Heart left ventricle (tissue), 13 donors: Measurements from ENCODE around the gene BICD1.

Experiments
- CTCF ChIP-seq, 12 donors: fragments of 200-600 bp; sonication (generic) in 4 of 12; IDR thresholded peaks; one replicate each; pipeline versions ENCODE4 v1.5.0 to v1.8.0; 2018 to 2022; ENCODE audit warnings: antibody characterized with exemption in 12 of 12, mild to moderate bottlenecking in 5 of 12
- POLR2A ChIP-seq, 2 donors: fragments of 450-650 bp; IDR thresholded peaks; one replicate each; pipeline ENCODE4 v1.6.1; 2017; ENCODE audit warnings: antibody characterized with exemption in 2 of 2, mild to moderate bottlenecking in 2 of 2, moderate library complexity in 2 of 2
- donor health status: ischemic (EF 13 %, LVEDD 7.1; RV severe dilation, severe dysfunction).
- donor health status: DM: no; HTN: yes; CAD: no.
- donor health status: DM: no; HTN: no; CAD: no.
- donor health status: ischemic (EF 25% LVEDD 6.9; RV normal size, moderate dysfunction).
- donor health status: ischemic (EF 25% LVEDD 5.7; RV mildly dilated, moderate dysfunction).
- donor health status: ischemic (EF 35%, LVEDD 5.7; RV mildly dilated, moderate dysfunction).
- donor health status: nonischemic (EF 11% LVEDD 7.7; RV severe dilation, severe dysfunction).
- donor health status: DM: yes; HTN: yes; CAD: no.
- donor health status: PGD.
- donor health status: ischemic (EF 29% LVEDD 5.4; RV normal size, mild dysfunction).
- donor health status: nonischemic (EF 23%, LVEDD 6.1; RV moderate dilation, normal function).

DNA sequence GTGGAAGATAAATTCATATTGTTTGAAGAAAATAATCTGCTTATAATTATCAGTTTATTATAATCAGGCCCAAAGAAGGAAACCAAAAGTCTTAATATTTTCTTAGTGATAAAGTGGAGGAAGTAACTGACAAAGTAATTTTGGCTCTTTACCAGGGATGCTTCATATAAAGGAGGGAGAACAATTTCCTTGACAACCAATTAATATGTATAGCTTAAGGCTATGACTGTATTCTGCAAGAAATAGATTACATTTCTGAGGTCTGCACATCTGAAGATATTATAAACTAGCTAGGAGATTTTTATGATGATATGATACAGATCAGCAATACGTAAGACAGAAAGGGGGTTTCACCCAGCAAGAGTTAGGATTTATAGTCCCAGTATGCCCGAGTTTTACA is 90.8 kb downstream of the BICD1 start:
- TF ChIP-seq CTCF (IDR thresholded peaks at IDR 0.05) (no peak), POLR2A (IDR thresholded peaks at IDR 0.05) (no peak)
